ENCODE measurements around the gene ACTBL2.

ACTBL2 gene

GRCh38 chr5:57504357-57504756 lies 21.7 kb upstream of the ACTBL2 start:
- Histone ChIP-seq H4K20me1 (ENCODE audit: insufficient read depth, low read length) (no peaks in the 10 kb centered on the region), H3K4me2 (ENCODE audit: low read length) (no peak overlapping the region), H3K36me3 (ENCODE audit: insufficient read depth, low read length) (no peaks in the 10 kb centered on the region), H3K9me2 (ENCODE audit: low read depth, low read length) (no peaks in the 10 kb centered on the region), H3K4me1 (ENCODE audit: insufficient read depth, low read length, severe bottlenecking) (no peaks in the 10 kb centered on the region), H3K27me3 (ENCODE audit: insufficient read depth, low read length) (no peaks in the 10 kb centered on the region), H2AFZ (ENCODE audit: low read length) (no peak overlapping the region), H3K4me3 (ENCODE audit: low read depth, low read length, poor library complexity, severe bottlenecking) (no peak overlapping the region), H3F3A (ENCODE audit: insufficient read depth, low read length) (no peaks in the 10 kb centered on the region), H3K9ac (ENCODE audit: low read length) (no peak overlapping the region), H3K79me2 (ENCODE audit: insufficient read depth, low read length) (no peaks in the 10 kb centered on the region), H3K27ac (ENCODE audit: low read depth, low read length, poor library complexity, severe bottlenecking) (no peak overlapping the region), H3K9me3 (ENCODE audit: low read length) (no peaks in the 10 kb centered on the region)
- no peak for TF ChIP-seq EZH2 (IDR thresholded peaks at IDR 0.05; ENCODE audit: borderline replicate concordance, low read length)
- TF ChIP-seq, protein P1, sequence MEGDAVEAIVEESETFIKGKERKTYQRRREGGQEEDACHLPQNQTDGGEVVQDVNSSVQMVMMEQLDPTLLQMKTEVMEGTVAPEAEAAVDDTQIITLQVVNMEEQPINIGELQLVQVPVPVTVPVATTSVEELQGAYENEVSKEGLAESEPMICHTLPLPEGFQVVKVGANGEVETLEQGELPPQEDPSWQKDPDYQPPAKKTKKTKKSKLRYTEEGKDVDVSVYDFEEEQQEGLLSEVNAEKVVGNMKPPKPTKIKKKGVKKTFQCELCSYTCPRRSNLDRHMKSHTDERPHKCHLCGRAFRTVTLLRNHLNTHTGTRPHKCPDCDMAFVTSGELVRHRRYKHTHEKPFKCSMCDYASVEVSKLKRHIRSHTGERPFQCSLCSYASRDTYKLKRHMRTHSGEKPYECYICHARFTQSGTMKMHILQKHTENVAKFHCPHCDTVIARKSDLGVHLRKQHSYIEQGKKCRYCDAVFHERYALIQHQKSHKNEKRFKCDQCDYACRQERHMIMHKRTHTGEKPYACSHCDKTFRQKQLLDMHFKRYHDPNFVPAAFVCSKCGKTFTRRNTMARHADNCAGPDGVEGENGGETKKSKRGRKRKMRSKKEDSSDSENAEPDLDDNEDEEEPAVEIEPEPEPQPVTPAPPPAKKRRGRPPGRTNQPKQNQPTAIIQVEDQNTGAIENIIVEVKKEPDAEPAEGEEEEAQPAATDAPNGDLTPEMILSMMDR (IDR thresholded peaks at IDR 0.05; ENCODE audit: low read length) = no peak

DNA sequence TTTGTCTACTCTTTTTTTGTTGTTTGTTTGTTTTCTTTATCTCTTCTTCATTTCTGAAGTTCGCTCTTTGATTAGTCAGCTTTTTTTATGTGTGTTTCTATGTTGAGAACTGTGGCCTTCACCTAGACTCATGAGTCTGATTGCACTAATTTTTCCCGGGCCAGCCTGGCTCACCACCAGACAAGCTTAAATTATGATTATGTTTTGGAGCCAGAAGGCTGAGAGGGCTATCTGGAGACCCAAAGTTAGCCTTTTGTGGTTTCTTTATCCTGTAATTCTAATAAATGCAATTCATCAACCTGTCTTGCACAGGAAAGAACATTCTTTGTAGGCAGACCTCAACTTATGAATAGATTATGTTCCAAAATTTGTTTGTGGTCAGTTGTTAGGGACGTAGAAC lies 20.8 kb upstream of the ACTBL2 start:
- H2AFZ ChIP-seq (ENCODE audit: low read length) = no peak overlapping the region
- TF ChIP-seq, protein P1 (IDR thresholded peaks at IDR 0.05; ENCODE audit: low read length) = no peak
- TF ChIP-seq EZH2 (IDR thresholded peaks at IDR 0.05; ENCODE audit: borderline replicate concordance, low read length) = no peak
- no peaks in the 10 kb centered on the region for H3K36me3 ChIP-seq (ENCODE audit: insufficient read depth, low read length)
- H3K9me2 ChIP-seq (ENCODE audit: low read depth, low read length) = no peaks in the 10 kb centered on the region
- no peaks in the 10 kb centered on the region for H3K79me2 ChIP-seq (ENCODE audit: insufficient read depth, low read length)
- H3K9me3 ChIP-seq (ENCODE audit: low read length) = no peaks in the 10 kb centered on the region
- H3K9ac ChIP-seq (ENCODE audit: low read length) = no peak overlapping the region
- no peaks in the 10 kb centered on the region for H3F3A ChIP-seq (ENCODE audit: insufficient read depth, low read length)
- no peaks in the 10 kb centered on the region for H3K27me3 ChIP-seq (ENCODE audit: insufficient read depth, low read length)
- no peak overlapping the region for H3K4me2 ChIP-seq (ENCODE audit: low read length)
- no peak overlapping the region for H3K4me3 ChIP-seq (ENCODE audit: low read depth, low read length, poor library complexity, severe bottlenecking)
- H4K20me1 ChIP-seq (ENCODE audit: insufficient read depth, low read length) = no peaks in the 10 kb centered on the region
- no peaks in the 10 kb centered on the region for H3K4me1 ChIP-seq (ENCODE audit: insufficient read depth, low read length, severe bottlenecking)
- no peak overlapping the region for H3K27ac ChIP-seq (ENCODE audit: low read depth, low read length, poor library complexity, severe bottlenecking)

DNA sequence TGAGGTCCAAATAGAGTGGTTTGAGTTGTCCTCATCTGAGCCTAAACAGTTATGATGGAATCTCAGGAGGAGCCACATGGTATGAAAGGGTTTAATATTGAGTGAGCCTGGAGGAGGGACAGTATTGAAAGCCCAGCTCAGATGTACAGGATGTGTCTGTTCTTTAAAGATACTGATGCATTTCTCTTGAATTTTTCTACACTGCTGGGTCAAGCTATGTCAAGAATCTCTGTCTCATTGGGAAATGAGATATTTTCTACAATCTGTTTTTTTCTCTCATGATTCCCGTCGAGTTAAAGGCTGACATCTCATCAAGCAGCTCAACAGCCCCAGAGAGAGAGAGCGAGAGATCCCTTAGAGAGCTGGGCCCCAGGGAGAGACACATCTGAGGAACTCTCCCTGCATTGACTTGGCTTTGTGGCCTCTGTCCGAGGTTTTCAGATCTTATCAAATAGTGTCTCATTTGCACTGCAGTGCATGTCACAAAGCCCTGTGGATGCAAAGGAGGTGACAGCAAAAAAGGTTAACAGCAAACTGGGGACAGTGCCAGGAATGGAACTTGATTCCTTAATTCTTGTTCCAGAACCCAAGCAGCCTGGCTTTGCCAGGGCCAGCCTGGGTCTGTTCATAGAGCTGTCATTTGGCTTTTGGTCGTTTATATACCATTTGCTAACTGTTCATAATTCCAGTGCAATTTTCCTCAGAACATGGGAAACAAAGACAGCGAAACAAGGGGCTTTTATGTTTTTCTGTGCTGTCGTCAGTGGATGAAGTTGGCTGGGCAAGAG lies 19.0 kb upstream of the ACTBL2 start:
- no peak overlapping the region for H3K27ac ChIP-seq (ENCODE audit: low read depth, low read length, poor library complexity, severe bottlenecking)
- TF ChIP-seq, protein P1 (IDR thresholded peaks at IDR 0.05; ENCODE audit: low read length) = no peak
- no peak for TF ChIP-seq EZH2 (IDR thresholded peaks at IDR 0.05; ENCODE audit: borderline replicate concordance, low read length)

More for the DNA sequence above, 19.0 kb upstream of the ACTBL2 start:
- no peaks in the 10 kb centered on the region for H3F3A ChIP-seq (ENCODE audit: insufficient read depth, low read length)
- H3K36me3 ChIP-seq (ENCODE audit: insufficient read depth, low read length) = no peaks in the 10 kb centered on the region
- H3K4me3 ChIP-seq (ENCODE audit: low read depth, low read length, poor library complexity, severe bottlenecking) = no peak overlapping the region
- no peaks in the 10 kb centered on the region for H3K9me3 ChIP-seq (ENCODE audit: low read length)
- H3K9ac ChIP-seq (ENCODE audit: low read length) = no peak overlapping the region
- H4K20me1 ChIP-seq (ENCODE audit: insufficient read depth, low read length) = no peaks in the 10 kb centered on the region
- H3K79me2 ChIP-seq (ENCODE audit: insufficient read depth, low read length) = no peaks in the 10 kb centered on the region
- no peak overlapping the region for H2AFZ ChIP-seq (ENCODE audit: low read length)
- no peaks in the 10 kb centered on the region for H3K9me2 ChIP-seq (ENCODE audit: low read depth, low read length)
- no peaks in the 10 kb centered on the region for H3K27me3 ChIP-seq (ENCODE audit: insufficient read depth, low read length)
- no peaks in the 10 kb centered on the region for H3K4me1 ChIP-seq (ENCODE audit: insufficient read depth, low read length, severe bottlenecking)
- no peak overlapping the region for H3K4me2 ChIP-seq (ENCODE audit: low read length)
